ENCODE results near the gene SYNM. TPM values are rescaled to one million over a fixed set of nuclear protein-coding genes. Genes with fewer than 3 reads are reported as not detected.

The SYNM gene
- total RNA-seq, 2 experiments from 2014 or later = 0.11 TPM

DNA sequence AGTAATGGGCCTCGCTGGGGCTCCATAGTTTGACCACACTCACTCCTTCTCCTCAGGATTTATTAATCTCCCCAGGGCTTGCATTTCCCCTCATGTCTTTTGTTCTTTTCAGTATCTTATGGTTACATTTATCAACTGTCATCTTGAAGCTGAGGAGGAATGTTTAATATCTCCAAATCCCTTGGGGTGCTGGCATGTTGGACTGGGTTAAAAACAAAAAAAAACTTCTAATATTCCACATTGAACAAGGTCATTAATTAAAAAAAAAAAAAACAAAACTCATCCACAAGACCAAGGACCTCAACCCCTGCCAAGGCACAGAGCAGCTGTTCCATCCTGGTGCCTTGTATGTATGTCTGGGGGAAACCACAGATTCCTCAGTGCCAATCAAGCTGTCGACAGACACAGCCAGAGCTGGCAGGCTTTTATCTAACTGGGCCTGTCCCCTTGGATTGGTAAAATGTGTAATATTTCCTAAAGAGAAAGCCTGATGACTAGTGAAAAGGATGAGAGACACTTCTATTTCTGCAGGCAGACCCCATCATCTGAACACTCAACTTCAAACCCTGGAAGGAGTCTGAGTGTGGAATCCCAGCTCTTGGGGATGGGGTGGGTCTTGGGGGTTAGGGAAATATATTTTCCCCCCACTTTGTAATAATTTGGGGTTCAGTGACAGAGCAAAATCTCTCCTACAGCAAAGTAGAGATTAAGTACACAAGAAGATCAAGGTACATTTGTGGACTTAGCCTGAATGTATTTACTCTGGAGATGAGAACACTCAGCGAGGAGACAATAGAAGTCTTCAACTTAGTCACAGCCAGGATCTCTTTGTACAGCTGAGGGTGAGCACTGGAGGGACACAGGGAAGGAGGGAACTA, 75.4 kb downstream of the SYNM start:
- no peak overlapping the region for H3K4me3 ChIP-seq (ENCODE audit: low read length)
- TF ChIP-seq, protein P1, sequence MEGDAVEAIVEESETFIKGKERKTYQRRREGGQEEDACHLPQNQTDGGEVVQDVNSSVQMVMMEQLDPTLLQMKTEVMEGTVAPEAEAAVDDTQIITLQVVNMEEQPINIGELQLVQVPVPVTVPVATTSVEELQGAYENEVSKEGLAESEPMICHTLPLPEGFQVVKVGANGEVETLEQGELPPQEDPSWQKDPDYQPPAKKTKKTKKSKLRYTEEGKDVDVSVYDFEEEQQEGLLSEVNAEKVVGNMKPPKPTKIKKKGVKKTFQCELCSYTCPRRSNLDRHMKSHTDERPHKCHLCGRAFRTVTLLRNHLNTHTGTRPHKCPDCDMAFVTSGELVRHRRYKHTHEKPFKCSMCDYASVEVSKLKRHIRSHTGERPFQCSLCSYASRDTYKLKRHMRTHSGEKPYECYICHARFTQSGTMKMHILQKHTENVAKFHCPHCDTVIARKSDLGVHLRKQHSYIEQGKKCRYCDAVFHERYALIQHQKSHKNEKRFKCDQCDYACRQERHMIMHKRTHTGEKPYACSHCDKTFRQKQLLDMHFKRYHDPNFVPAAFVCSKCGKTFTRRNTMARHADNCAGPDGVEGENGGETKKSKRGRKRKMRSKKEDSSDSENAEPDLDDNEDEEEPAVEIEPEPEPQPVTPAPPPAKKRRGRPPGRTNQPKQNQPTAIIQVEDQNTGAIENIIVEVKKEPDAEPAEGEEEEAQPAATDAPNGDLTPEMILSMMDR (IDR thresholded peaks at IDR 0.05) = no peak
- POLR2A ChIA-PET = no interaction called here
- no peaks in the 10 kb centered on the region for H3K9me3 Mint-ChIP-seq
- H3K27ac Mint-ChIP-seq = no peak overlapping the region
- no peaks in the 10 kb centered on the region for H3K27me3 Mint-ChIP-seq
- DNase-seq (no peak), ATAC-seq (ENCODE audit: poor library complexity) (no peak)
- H3K9me3 ChIP-seq (ENCODE audit: control insufficient read depth in 1 of 2, insufficient read depth in 1 of 2, low read length in 2 of 2) = no peaks in the 10 kb centered on the region
- H3K36me3 ChIP-seq (ENCODE audit: insufficient read depth, low read length) = no peaks in the 10 kb centered on the region
- CTCF ChIA-PET = no interaction called here
- H3K36me3 Mint-ChIP-seq (ENCODE audit: low read depth) = no peaks in the 10 kb centered on the region
- H3K4me1 ChIP-seq (ENCODE audit: insufficient read depth, low read length) = no peaks in the 10 kb centered on the region
- no peak overlapping the region for H3K27ac ChIP-seq (ENCODE audit: low read depth in 1 of 2, low read length in 2 of 2)
- H3K4me3 Mint-ChIP-seq = no peak overlapping the region
- intact Hi-C loops (cut with DNase I, micrococcal nuclease) = no loop called here
- no peaks in the 10 kb centered on the region for H3K27me3 ChIP-seq (ENCODE audit: control insufficient read depth in 1 of 2, insufficient read depth in 2 of 2, low read length in 2 of 2)
- no peaks in the 10 kb centered on the region for H3K4me1 Mint-ChIP-seq (ENCODE audit: low read depth)

DNA sequence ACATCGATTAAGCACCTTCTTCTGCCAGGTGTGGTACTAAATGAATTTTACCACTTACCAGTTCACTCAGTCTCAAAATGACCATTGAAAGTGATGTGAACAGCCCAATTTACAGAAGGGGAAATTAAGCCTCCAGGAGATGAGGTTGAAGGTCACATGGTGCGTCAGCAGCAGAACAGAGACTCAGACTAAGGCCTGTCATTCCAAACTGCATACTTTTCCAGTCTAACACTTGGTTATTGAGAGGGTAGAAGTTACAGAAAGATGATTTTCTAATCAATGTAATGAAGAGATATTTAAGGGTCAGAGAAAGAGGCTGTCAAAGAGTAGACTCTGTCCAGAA, 76.1 kb downstream of the SYNM start:
- no peaks in the 10 kb centered on the region for H3K9me3 Mint-ChIP-seq
- POLR2A ChIA-PET = no interaction called here

DNA sequence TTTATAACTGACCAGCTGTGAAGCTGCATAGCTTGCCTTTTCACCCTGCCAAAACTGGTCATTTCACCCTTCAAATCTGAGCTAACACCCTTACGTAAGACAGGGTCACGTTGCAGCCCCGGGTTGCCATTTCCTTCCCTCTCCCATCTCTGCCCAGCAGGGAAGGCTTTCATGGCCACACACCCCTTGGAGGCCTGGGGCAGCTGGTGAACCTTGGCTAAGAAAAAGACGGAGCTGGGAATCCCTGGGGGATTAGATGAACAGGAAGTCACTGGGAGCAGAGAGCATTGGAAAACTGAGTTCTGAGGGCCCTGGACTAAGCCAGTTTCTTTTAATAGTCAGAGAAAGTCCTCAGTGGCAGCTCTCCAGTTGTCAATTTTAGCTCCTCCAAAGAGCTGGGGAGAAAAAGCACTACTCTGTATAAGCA, 76.7 kb downstream of the SYNM start:
- POLR2A ChIA-PET = no interaction called here
- Mint-ChIP-seq H3K27ac (no peak overlapping the region), H3K4me3 (no peak overlapping the region), H3K27me3 (no peaks in the 10 kb centered on the region), H3K36me3 (ENCODE audit: low read depth) (no peaks in the 10 kb centered on the region), H3K9me3 (no peaks in the 10 kb centered on the region), H3K4me1 (ENCODE audit: low read depth) (no peaks in the 10 kb centered on the region)
- Histone ChIP-seq H3K9me3 (ENCODE audit: control insufficient read depth in 1 of 2, insufficient read depth in 1 of 2, low read length in 2 of 2) (no peaks in the 10 kb centered on the region), H3K4me1 (ENCODE audit: insufficient read depth, low read length) (no peaks in the 10 kb centered on the region), H3K4me3 (ENCODE audit: low read length) (no peak overlapping the region), H3K27ac (ENCODE audit: low read depth in 1 of 2, low read length in 2 of 2) (no peak overlapping the region), H3K27me3 (ENCODE audit: control insufficient read depth in 1 of 2, insufficient read depth in 2 of 2, low read length in 2 of 2) (no peaks in the 10 kb centered on the region), H3K36me3 (ENCODE audit: insufficient read depth, low read length) (no peaks in the 10 kb centered on the region)
- ATAC-seq (ENCODE audit: poor library complexity) (no peak), DNase-seq (no peak)
- CTCF ChIA-PET = no interaction called here
- TF ChIP-seq, protein P1 (IDR thresholded peaks at IDR 0.05) = no peak
- intact Hi-C loops (cut with DNase I, micrococcal nuclease) = no loop called here

More for the DNA sequence above, 76.1 kb downstream of the SYNM start:
- Mint-ChIP-seq H3K36me3 (ENCODE audit: low read depth) (no peaks in the 10 kb centered on the region), H3K27ac (no peak overlapping the region), H3K27me3 (no peaks in the 10 kb centered on the region), H3K4me1 (ENCODE audit: low read depth) (no peaks in the 10 kb centered on the region), H3K4me3 (no peak overlapping the region)
- no peak overlapping the region for H3K4me3 ChIP-seq (ENCODE audit: low read length)
- TF ChIP-seq, protein P1 (IDR thresholded peaks at IDR 0.05) = no peak
- no peaks in the 10 kb centered on the region for H3K4me1 ChIP-seq (ENCODE audit: insufficient read depth, low read length)
- H3K27ac ChIP-seq (ENCODE audit: low read depth in 1 of 2, low read length in 2 of 2) = no peak overlapping the region
- no peaks in the 10 kb centered on the region for H3K27me3 ChIP-seq (ENCODE audit: control insufficient read depth in 1 of 2, insufficient read depth in 2 of 2, low read length in 2 of 2)
- H3K36me3 ChIP-seq (ENCODE audit: insufficient read depth, low read length) = no peaks in the 10 kb centered on the region
- no peak for ATAC-seq (ENCODE audit: poor library complexity)
- H3K9me3 ChIP-seq (ENCODE audit: control insufficient read depth in 1 of 2, insufficient read depth in 1 of 2, low read length in 2 of 2) = no peaks in the 10 kb centered on the region
- intact Hi-C loops (cut with DNase I, micrococcal nuclease) = no loop called here
- DNase-seq = no peak
- CTCF ChIA-PET = no interaction called here
